ENCODE results near the gene FN1. TPM values are rescaled to one million over a fixed set of nuclear protein-coding genes. Genes with fewer than 3 reads are reported as not detected.
"Not testable (repeated sequence)": the region's sequence is repeated elsewhere in the genome, so short reads cannot be mapped to it uniquely, and the experiment has no call there.

FN1 gene
- polyA plus RNA-seq, 1 donor from 2014 or later: 0.90 TPM

GRCh38 chr2:215420471-215420935 is 15.4 kb downstream of the FN1 start:
- no peaks in the 10 kb centered on the region for H3K9me3 Mint-ChIP-seq
- H3K4me1 Mint-ChIP-seq: no peaks in the 10 kb centered on the region
- peaks cover 3% of the 10 kb centered on the region for H3K27me3 Mint-ChIP-seq
- H3K36me3 Mint-ChIP-seq: no peaks in the 10 kb centered on the region
- no peak overlapping the region for H3K4me3 Mint-ChIP-seq
- no peak overlapping the region for H3K27ac Mint-ChIP-seq

GRCh38 chr2:215419769-215420470 is 15.9 kb downstream of the FN1 start:
- Mint-ChIP-seq H3K36me3 (no peaks in the 10 kb centered on the region), H3K4me3 (no peak overlapping the region), H3K9me3 (no peaks in the 10 kb centered on the region), H3K27ac (no peak overlapping the region), H3K27me3 (peaks cover 3% of the 10 kb centered on the region), H3K4me1 (no peaks in the 10 kb centered on the region)

- H3K4me3 Mint-ChIP-seq: no peak overlapping the region
- H3K27me3 Mint-ChIP-seq: peaks cover 3% of the 10 kb centered on the region
- no peak overlapping the region for H3K27ac Mint-ChIP-seq
- peaks cover 0 to 2% (median 0%) of the 10 kb centered on the region in 3 donors for H3K9me3 Mint-ChIP-seq
- no peaks in the 10 kb centered on the region for H3K36me3 Mint-ChIP-seq
- H3K4me1 Mint-ChIP-seq: no peaks in the 10 kb centered on the region
Measured at GRCh38 chr2:215419113-215419512, 16.8 kb downstream of the FN1 start.

GRCh38 chr2:215418064-215418963 is 17.6 kb downstream of the FN1 start:
- H3K9me3 Mint-ChIP-seq: peaks cover 0 to 2% (median 0%) of the 10 kb centered on the region in 3 donors
- H3K4me3 Mint-ChIP-seq: no peak overlapping the region
- H3K36me3 Mint-ChIP-seq: no peaks in the 10 kb centered on the region
- peaks cover 5% of the 10 kb centered on the region for H3K27me3 Mint-ChIP-seq
- no peak overlapping the region for H3K27ac Mint-ChIP-seq
- no peaks in the 10 kb centered on the region for H3K4me1 Mint-ChIP-seq

- peaks cover 0 to 2% (median 0%) of the 10 kb centered on the region in 3 donors for H3K9me3 Mint-ChIP-seq
- H3K27me3 Mint-ChIP-seq: peaks cover 5% of the 10 kb centered on the region
- no peak overlapping the region for H3K27ac Mint-ChIP-seq
- no peaks in the 10 kb centered on the region for H3K36me3 Mint-ChIP-seq
- no peaks in the 10 kb centered on the region for H3K4me1 Mint-ChIP-seq
- no peak overlapping the region for H3K4me3 Mint-ChIP-seq
Measured at GRCh38 chr2:215417400-215417951, 18.4 kb downstream of the FN1 start.

- peaks cover 5% of the 10 kb centered on the region for H3K27me3 Mint-ChIP-seq
- H3K27ac Mint-ChIP-seq: no peak overlapping the region
- peaks cover 0 to 2% (median 0%) of the 10 kb centered on the region in 3 donors for H3K9me3 Mint-ChIP-seq
- H3K4me3 Mint-ChIP-seq: no peak overlapping the region
- no peaks in the 10 kb centered on the region for H3K4me1 Mint-ChIP-seq
- no peaks in the 10 kb centered on the region for H3K36me3 Mint-ChIP-seq
Measured at GRCh38 chr2:215416656-215417055, 19.2 kb downstream of the FN1 start.

- Mint-ChIP-seq H3K27ac (no peak overlapping the region), H3K4me1 (no peaks in the 10 kb centered on the region), H3K27me3 (peaks cover 5% of the 10 kb centered on the region), H3K4me3 (no peak overlapping the region), H3K36me3 (no peaks in the 10 kb centered on the region), H3K9me3 (peaks cover 0 to 2% (median 0%) of the 10 kb centered on the region in 3 donors)
Measured at GRCh38 chr2:215415820-215416577, 19.9 kb downstream of the FN1 start.

- no peaks in the 10 kb centered on the region for H3K36me3 Mint-ChIP-seq
- no peak overlapping the region for H3K4me3 Mint-ChIP-seq
- peaks cover 5% of the 10 kb centered on the region for H3K27me3 Mint-ChIP-seq
- peaks cover 0 to 2% (median 0%) of the 10 kb centered on the region in 3 donors for H3K9me3 Mint-ChIP-seq
- H3K27ac Mint-ChIP-seq: no peak overlapping the region
- no peaks in the 10 kb centered on the region for H3K4me1 Mint-ChIP-seq
Measured at GRCh38 chr2:215415218-215415617, 20.6 kb downstream of the FN1 start.

GRCh38 chr2:215414674-215415073 is 21.2 kb downstream of the FN1 start:
- Mint-ChIP-seq H3K36me3 (no peaks in the 10 kb centered on the region), H3K27ac (peak overlapping the region in 1 of 3 donors; percentile 55), H3K9me3 (peaks cover 0 to 2% (median 0%) of the 10 kb centered on the region in 3 donors), H3K27me3 (peaks cover 5% of the 10 kb centered on the region), H3K4me3 (no peak overlapping the region), H3K4me1 (no peaks in the 10 kb centered on the region)

GRCh38 chr2:215413974-215414373 is 21.9 kb downstream of the FN1 start:
- Mint-ChIP-seq H3K27ac (no peak overlapping the region), H3K4me1 (no peaks in the 10 kb centered on the region), H3K9me3 (peaks cover 0 to 2% (median 0%) of the 10 kb centered on the region in 3 donors), H3K4me3 (no peak overlapping the region), H3K27me3 (peaks cover 7% of the 10 kb centered on the region), H3K36me3 (no peaks in the 10 kb centered on the region)

- Mint-ChIP-seq H3K27ac (no peak overlapping the region), H3K9me3 (peaks cover 0 to 2% (median 0%) of the 10 kb centered on the region in 3 donors), H3K4me1 (no peaks in the 10 kb centered on the region), H3K27me3 (peaks cover 7% of the 10 kb centered on the region), H3K4me3 (no peak overlapping the region), H3K36me3 (no peaks in the 10 kb centered on the region)
Measured at GRCh38 chr2:215413484-215413777, 22.4 kb downstream of the FN1 start.

GRCh38 chr2:215411941-215412743 is 23.7 kb downstream of the FN1 start:
- Mint-ChIP-seq H3K36me3 (no peaks in the 10 kb centered on the region), H3K4me3 (no peak overlapping the region), H3K27me3 (peaks cover 4% of the 10 kb centered on the region), H3K9me3 (peaks cover 0 to 2% (median 0%) of the 10 kb centered on the region in 3 donors), H3K27ac (peak overlapping the region in 1 of 3 donors; percentile 43), H3K4me1 (no peaks in the 10 kb centered on the region)

GRCh38 chr2:215410932-215411285 is 25.0 kb downstream of the FN1 start:
- H3K4me1 Mint-ChIP-seq: no peaks in the 10 kb centered on the region
- H3K36me3 Mint-ChIP-seq: no peaks in the 10 kb centered on the region
- no peak overlapping the region for H3K27ac Mint-ChIP-seq
- peaks cover 0 to 2% (median 0%) of the 10 kb centered on the region in 3 donors for H3K9me3 Mint-ChIP-seq
- H3K27me3 Mint-ChIP-seq: peaks cover 4% of the 10 kb centered on the region
- H3K4me3 Mint-ChIP-seq: no peak overlapping the region

GRCh38 chr2:215410181-215410931 is 25.5 kb downstream of the FN1 start:
- H3K4me3 Mint-ChIP-seq, H3K27ac Mint-ChIP-seq, H3K27me3 Mint-ChIP-seq, H3K9me3 Mint-ChIP-seq, H3K4me1 Mint-ChIP-seq, H3K36me3 Mint-ChIP-seq: not testable (repeated sequence)
